ENCODE data around the gene RANBP17. TPM values are rescaled to one million over a fixed set of nuclear protein-coding genes. Genes with fewer than 3 reads are reported as not detected.

The RANBP17 gene
- polyA plus RNA-seq, 1 donor from 2014 or later = 25.5 TPM

DNA sequence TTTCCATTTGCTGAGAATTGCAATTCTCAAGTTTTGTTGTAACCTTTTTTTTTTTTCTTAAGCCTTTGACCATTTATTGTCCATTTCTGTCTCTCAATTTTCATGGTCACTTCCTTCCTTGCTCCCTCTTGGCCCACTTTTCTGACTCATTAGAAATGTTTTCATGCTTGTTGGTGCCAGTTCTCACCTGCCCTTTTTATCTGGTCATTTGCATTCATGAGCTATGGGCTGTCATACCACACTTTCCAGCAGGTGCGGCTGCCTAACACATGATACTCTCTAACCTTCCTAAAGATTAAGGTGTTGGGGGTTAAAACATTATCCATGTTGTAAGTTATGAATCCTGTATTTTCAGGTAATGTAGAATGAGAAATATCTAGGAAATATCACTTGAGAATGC, 296.8 kb downstream of the RANBP17 start:
- Histone ChIP-seq H3F3A (ENCODE audit: insufficient read depth, low read length, poor library complexity, severe bottlenecking) (no peaks in the 10 kb centered on the region), H3K36me3 (ENCODE audit: insufficient read depth, low read length) (no peaks in the 10 kb centered on the region), H3K4me3 (ENCODE audit: low read length) (no peak overlapping the region), H3K79me2 (replicated peaks; ENCODE audit: insufficient read depth, low read length) (no peaks in the 10 kb centered on the region), H3K9me2 (ENCODE audit: insufficient read depth, low read length) (no peaks in the 10 kb centered on the region), H4K20me1 (ENCODE audit: insufficient read depth) (no peaks in the 10 kb centered on the region), H2AFZ (ENCODE audit: low read depth, low read length) (no peak overlapping the region), H3K9me3 (ENCODE audit: low read length) (no peaks in the 10 kb centered on the region), H3K9ac (ENCODE audit: low read length) (no peak overlapping the region), H3K4me2 (ENCODE audit: low read length) (no peak overlapping the region), H3K27me3 (ENCODE audit: insufficient read depth, low read depth, low read length) (peaks cover 16% of the 10 kb centered on the region), H3K27ac (ENCODE audit: low read length) (no peak overlapping the region)
- TF ChIP-seq EZH2 (IDR thresholded peaks at IDR 0.05; ENCODE audit: borderline replicate concordance, insufficient read depth, low read length, poor library complexity, severe bottlenecking) (no peak), RAD21 (conservative IDR thresholded peaks at IDR 0.05) (no peak), EP300 (conservative IDR thresholded peaks at IDR 0.05; ENCODE audit: poor library complexity, severe bottlenecking) (no peak), SMC3 (conservative IDR thresholded peaks at IDR 0.05; ENCODE audit: poor library complexity) (no peak), TAF1 (IDR thresholded peaks at IDR 0.05; ENCODE audit: low read depth) (no peak), MXI1 (conservative IDR thresholded peaks at IDR 0.05; ENCODE audit: poor library complexity, severe bottlenecking) (no peak), POLR2AphosphoS5 (IDR thresholded peaks at IDR 0.05) (no peak)
- TF ChIP-seq, protein P1, sequence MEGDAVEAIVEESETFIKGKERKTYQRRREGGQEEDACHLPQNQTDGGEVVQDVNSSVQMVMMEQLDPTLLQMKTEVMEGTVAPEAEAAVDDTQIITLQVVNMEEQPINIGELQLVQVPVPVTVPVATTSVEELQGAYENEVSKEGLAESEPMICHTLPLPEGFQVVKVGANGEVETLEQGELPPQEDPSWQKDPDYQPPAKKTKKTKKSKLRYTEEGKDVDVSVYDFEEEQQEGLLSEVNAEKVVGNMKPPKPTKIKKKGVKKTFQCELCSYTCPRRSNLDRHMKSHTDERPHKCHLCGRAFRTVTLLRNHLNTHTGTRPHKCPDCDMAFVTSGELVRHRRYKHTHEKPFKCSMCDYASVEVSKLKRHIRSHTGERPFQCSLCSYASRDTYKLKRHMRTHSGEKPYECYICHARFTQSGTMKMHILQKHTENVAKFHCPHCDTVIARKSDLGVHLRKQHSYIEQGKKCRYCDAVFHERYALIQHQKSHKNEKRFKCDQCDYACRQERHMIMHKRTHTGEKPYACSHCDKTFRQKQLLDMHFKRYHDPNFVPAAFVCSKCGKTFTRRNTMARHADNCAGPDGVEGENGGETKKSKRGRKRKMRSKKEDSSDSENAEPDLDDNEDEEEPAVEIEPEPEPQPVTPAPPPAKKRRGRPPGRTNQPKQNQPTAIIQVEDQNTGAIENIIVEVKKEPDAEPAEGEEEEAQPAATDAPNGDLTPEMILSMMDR (IDR thresholded peaks at IDR 0.05; ENCODE audit: poor library complexity, severe bottlenecking) = no peak
- TF ChIP-seq, protein P2, sequence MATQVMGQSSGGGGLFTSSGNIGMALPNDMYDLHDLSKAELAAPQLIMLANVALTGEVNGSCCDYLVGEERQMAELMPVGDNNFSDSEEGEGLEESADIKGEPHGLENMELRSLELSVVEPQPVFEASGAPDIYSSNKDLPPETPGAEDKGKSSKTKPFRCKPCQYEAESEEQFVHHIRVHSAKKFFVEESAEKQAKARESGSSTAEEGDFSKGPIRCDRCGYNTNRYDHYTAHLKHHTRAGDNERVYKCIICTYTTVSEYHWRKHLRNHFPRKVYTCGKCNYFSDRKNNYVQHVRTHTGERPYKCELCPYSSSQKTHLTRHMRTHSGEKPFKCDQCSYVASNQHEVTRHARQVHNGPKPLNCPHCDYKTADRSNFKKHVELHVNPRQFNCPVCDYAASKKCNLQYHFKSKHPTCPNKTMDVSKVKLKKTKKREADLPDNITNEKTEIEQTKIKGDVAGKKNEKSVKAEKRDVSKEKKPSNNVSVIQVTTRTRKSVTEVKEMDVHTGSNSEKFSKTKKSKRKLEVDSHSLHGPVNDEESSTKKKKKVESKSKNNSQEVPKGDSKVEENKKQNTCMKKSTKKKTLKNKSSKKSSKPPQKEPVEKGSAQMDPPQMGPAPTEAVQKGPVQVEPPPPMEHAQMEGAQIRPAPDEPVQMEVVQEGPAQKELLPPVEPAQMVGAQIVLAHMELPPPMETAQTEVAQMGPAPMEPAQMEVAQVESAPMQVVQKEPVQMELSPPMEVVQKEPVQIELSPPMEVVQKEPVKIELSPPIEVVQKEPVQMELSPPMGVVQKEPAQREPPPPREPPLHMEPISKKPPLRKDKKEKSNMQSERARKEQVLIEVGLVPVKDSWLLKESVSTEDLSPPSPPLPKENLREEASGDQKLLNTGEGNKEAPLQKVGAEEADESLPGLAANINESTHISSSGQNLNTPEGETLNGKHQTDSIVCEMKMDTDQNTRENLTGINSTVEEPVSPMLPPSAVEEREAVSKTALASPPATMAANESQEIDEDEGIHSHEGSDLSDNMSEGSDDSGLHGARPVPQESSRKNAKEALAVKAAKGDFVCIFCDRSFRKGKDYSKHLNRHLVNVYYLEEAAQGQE (IDR thresholded peaks at IDR 0.05; ENCODE audit: borderline replicate concordance) = no peak

DNA sequence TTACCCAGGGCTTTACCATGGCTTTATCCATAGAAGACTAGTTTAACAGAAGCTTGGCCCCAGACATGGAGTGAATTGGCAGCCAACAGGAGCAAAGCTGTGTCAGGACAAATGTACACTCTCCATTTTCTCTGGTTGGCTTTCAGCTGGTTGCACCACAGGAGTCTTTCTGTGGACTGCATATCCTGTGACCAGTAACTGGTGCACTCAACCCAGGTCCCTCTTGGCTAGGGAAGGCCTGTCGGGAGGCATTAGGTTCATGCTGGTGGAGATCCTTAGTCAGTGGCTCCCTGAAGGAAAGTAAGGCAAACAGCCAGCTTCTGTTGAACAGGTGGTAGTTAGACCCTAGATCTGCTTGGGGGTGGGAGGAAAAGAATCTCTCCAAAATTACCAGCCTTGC, 300.3 kb downstream of the RANBP17 start:
- H3K27me3 ChIP-seq (ENCODE audit: insufficient read depth, low read depth, low read length) = peaks cover 42% of the 10 kb centered on the region
- no peak overlapping the region for H3K4me3 ChIP-seq (ENCODE audit: low read length)
- no peak overlapping the region for H3K4me2 ChIP-seq (ENCODE audit: low read length)
- no peaks in the 10 kb centered on the region for H4K20me1 ChIP-seq (ENCODE audit: insufficient read depth)
- no peaks in the 10 kb centered on the region for H3K36me3 ChIP-seq (ENCODE audit: insufficient read depth, low read length)
- TF ChIP-seq POLR2AphosphoS5 (IDR thresholded peaks at IDR 0.05) (no peak), MXI1 (conservative IDR thresholded peaks at IDR 0.05; ENCODE audit: poor library complexity, severe bottlenecking) (no peak), RAD21 (conservative IDR thresholded peaks at IDR 0.05) (no peak)
- TF ChIP-seq, protein P2 (IDR thresholded peaks at IDR 0.05; ENCODE audit: borderline replicate concordance) = no peak
- TF ChIP-seq, protein P1 (IDR thresholded peaks at IDR 0.05; ENCODE audit: poor library complexity, severe bottlenecking) = no peak
- H3K9me2 ChIP-seq (ENCODE audit: insufficient read depth, low read length) = no peaks in the 10 kb centered on the region
- H2AFZ ChIP-seq (ENCODE audit: low read depth, low read length) = no peak overlapping the region
- peaks cover under 1% of the 10 kb centered on the region for H3F3A ChIP-seq (ENCODE audit: insufficient read depth, low read length, poor library complexity, severe bottlenecking)
- no peaks in the 10 kb centered on the region for H3K9me3 ChIP-seq (ENCODE audit: low read length)
- H3K9ac ChIP-seq (ENCODE audit: low read length) = no peak overlapping the region
- H3K79me2 ChIP-seq (replicated peaks; ENCODE audit: insufficient read depth, low read length) = no peaks in the 10 kb centered on the region
- H3K27ac ChIP-seq (ENCODE audit: low read length) = no peak overlapping the region
